ENCODE results near the gene CCNK.
A peak's percentile ranks its signal among the peaks of the same experiment; 100 is the strongest.

Gene CCNK

GRCh38 chr14:99466758-99467157, 14.5 kb upstream of the CCNK start:
- DNase-seq (ENCODE audit: low read depth in 3 of 3), result no peak

GRCh38 chr14:99467336-99468078, 13.7 kb upstream of the CCNK start:
- no peak for DNase-seq (ENCODE audit: low read depth in 3 of 3)

GRCh38 chr14:99468081-99468480, 13.1 kb upstream of the CCNK start:
- DNase-seq (ENCODE audit: low read depth in 3 of 3), result no peak

- DNase-seq (ENCODE audit: low read depth in 3 of 3), result no peak
Observed at GRCh38 chr14:99468836-99469592, 12.2 kb upstream of the CCNK start.

GRCh38 chr14:99471731-99472130, 9.5 kb upstream of the CCNK start:
- no peak for DNase-seq (ENCODE audit: low read depth in 3 of 3)

DNA sequence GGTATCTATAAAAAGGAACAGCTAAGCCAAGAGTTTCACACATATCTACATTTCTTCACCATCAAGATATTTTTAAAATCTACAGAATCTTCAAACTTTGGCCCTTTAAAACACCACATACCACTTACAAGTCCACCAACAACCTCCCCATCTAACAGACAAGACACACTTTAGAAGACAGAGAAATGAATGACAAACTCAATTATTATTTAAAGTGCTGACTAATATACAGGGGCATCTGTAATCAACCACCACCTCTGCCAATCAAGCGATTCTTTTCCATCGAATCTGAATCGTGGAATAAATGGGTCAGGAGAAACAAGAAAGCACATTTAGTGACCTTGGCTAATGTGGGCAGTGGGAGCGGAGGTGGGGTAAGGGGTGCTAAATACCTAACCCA, 8.3 kb upstream of the CCNK start:
- no peak for DNase-seq (ENCODE audit: low read depth in 3 of 3)

DNA sequence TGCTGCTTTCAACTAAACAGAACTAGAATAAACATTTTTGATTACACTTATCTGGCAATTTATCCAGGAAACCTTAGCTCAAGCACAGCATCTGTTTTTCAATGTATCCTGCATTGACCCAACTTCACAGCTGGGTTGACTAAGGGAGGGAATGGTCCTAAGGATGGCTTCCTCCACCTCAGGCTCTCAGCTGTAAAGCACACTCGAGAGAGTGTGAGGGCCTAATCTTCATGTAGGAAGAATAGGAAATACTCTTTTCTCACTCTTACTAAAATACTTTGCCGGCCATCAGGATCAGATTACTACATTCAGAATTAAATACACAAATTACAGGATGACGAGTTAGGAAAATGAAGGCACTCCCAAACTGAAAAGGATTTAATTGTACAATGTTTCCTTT, 7.8 kb upstream of the CCNK start:
- DNase-seq (ENCODE audit: low read depth in 3 of 3), result no peak

- no peak for DNase-seq (ENCODE audit: low read depth in 3 of 3)
Observed at GRCh38 chr14:99475179-99475578, 6.0 kb upstream of the CCNK start.

DNA sequence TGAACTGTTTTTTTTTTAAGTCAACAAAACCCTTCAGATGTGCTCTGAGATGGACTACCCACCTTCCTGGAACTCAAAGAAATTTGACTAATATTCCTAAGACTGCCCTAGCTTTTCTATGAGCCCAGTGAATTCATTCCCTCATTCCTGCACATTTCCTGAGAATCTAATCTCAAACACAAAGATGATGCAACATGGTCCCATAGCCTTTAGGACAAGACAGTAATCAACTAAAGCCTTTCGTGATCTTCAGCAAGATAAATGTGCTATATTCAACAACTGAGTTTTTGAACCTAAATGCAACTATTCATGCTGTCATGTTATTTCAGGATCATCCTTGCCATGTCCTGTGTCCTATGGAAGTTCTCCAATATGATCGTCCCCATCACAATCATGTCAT, 5.5 kb upstream of the CCNK start:
- DNase-seq (ENCODE audit: low read depth in 3 of 3), result no peak

- no peak for DNase-seq (ENCODE audit: low read depth in 3 of 3)
Observed at GRCh38 chr14:99476864-99477263, 4.3 kb upstream of the CCNK start.

GRCh38 chr14:99478128-99478527, 3.1 kb upstream of the CCNK start:
- no peak for DNase-seq (ENCODE audit: low read depth in 3 of 3)

- DNase-seq (ENCODE audit: low read depth in 3 of 3), result no peak
Observed at GRCh38 chr14:99479160-99479905, 1.9 kb upstream of the CCNK start.

DNA sequence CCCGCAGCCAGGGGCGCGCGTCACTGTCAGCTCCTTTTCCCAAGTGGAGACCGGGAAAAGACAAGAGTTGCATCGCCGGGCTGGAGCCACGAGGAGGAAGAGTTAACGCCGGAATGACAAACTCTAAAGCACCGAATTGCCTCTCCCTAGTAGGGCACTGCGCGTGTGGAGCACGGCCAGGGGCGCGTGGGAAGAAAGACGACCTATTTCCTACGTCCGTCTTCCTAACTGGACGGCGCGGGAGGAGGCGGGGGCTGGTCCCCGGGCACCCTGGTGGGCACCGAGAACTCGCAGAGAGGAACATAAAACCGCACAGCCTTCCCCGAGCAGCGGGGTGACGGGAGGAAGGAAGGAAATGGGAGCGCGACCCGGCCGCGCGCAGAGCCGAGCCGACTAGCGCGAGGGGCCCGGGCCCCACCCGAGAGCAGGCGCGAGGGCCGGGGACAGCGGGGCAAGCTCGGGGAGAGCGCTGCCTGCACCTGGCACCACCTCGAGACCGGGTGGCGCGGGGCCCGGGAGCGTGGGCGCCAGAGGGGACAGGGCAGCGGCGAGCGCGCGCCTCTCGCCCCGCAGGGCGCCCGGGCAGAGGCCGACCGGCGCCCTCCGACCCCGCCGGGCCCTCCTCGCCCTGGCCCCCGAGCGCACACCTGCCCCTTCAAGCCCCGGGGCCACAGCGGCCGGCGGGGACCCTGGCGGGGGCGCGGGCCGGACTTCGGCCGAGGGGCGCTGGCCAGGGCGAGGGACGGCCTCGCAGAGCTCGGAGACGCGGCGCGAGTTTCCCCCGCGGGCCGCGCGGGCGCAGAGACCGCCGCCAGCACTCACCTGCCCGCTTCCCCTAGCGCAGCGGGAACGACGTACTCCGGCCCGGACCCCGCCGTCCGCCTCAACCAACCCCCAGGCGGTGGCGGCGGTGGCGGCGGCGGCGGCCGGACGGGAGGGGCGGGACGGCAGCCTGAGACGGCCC, 1.0 kb upstream of the CCNK start, which contains the start of gene SETD3:
Gene SETD3 (minus strand): TSS at position 954 of the 964 bp plus-strand sequence. CDS start 15,054 bp downstream, outside the sequence.
- peak; percentile 3 to 14 (median 8) for DNase-seq (ENCODE audit: low read depth in 3 of 3)

- no peak for DNase-seq (ENCODE audit: low read depth in 3 of 3)
Observed at GRCh38 chr14:99481745-99482099, 513 bp downstream of the CCNK start.

GRCh38 chr14:99484106-99484505, 2.9 kb downstream of the CCNK start:
- no peak for DNase-seq (ENCODE audit: low read depth in 3 of 3)

DNA sequence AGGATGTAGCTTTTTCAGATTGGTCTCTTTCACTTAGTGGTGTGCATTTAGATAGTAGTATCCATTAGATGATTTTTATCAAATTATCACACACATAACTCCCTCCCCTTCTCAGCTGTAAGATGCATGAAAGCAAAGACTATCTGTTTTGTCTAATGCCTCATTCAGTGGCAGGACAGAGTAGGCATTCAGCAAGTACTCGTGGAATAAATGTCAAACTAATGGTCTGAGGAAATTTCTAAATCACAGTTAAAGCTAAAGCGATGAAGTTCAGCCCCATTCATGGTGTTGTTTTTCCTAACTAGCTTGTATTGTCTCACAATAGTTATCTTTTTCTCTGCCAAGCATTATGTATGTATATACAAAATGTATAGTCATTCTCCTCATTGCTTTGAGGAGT, 16.1 kb downstream of the CCNK start:
- no peak for DNase-seq (ENCODE audit: low read depth in 3 of 3)

- no peak for DNase-seq (ENCODE audit: low read depth in 3 of 3)
Observed at GRCh38 chr14:99497894-99498293, 16.7 kb downstream of the CCNK start.

DNA sequence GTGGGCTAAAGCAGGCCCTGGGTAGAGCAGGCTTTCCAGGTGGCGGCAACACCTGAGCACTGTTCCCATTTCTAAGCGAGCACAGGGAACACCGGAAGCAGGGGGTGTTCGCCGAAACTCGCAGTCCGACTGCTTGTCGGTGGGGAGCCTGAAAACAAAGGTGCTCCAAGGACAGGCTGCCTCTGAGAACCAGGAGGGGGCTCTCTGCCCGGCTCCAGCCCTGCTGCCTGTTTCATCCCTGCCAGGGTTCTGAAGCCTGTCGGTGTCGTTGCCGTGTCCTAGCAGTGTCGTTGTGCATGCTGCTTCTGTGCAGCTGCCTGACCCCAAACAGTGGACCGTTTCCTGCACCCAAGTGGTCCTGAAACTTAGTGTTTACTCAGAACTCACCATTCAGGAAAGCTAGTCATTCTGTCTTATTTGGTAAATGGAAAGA, 21.8 kb downstream of the CCNK start:
- no peak for DNase-seq (ENCODE audit: low read depth in 3 of 3)

GRCh38 chr14:99503848-99504453, 22.7 kb downstream of the CCNK start:
- DNase-seq (ENCODE audit: low read depth in 3 of 3), result no peak

- DNase-seq (ENCODE audit: low read depth in 3 of 3), result no peak
Observed at GRCh38 chr14:99505089-99505488, 23.9 kb downstream of the CCNK start.

DNA sequence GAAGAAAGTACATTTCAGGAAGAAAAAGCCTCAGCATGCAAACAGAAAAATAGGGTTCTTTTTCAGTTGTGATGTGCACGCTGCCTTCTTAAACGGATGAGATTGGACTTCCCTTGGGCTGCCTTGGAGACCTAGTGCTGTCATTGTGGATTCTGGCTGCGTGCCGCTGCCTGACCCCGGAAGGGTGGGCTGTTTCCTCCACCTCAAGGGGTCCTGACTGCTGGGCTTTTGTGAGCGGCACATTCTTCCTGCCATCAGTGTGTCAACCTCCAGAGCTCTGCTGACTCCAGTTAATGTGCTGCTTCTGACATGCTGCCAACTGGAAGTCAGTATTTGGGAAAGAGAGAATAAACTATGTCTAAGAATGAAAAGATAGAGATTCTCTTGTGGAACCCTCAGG, 25.1 kb downstream of the CCNK start:
- DNase-seq (ENCODE audit: low read depth in 3 of 3), result no peak
